Fibroblast of mammary gland (primary cell): Measurements from ENCODE around the gene UBL7.

Source experiments
- DNase-seq: peaks from one replicate; pipeline ENCODE4 v3.0.0-alpha.2; 2010; ENCODE audit warnings: low read depth
- H3K4me3 ChIP-seq: 2 replicates; pipeline ENCODE4 v1.5.1; 2011; ENCODE audit warnings: low read depth, mild to moderate bottlenecking, low read length, moderate library complexity; ENCODE audit not compliant: control insufficient read depth
- CTCF ChIP-seq: conservative IDR thresholded peaks from 2 replicates; pipeline ENCODE4 v1.5.1; 2011; ENCODE audit warnings: low read depth, low read length, inconsistent platforms; ENCODE audit not compliant: control insufficient read depth, insufficient read depth

UBL7 gene

DNA sequence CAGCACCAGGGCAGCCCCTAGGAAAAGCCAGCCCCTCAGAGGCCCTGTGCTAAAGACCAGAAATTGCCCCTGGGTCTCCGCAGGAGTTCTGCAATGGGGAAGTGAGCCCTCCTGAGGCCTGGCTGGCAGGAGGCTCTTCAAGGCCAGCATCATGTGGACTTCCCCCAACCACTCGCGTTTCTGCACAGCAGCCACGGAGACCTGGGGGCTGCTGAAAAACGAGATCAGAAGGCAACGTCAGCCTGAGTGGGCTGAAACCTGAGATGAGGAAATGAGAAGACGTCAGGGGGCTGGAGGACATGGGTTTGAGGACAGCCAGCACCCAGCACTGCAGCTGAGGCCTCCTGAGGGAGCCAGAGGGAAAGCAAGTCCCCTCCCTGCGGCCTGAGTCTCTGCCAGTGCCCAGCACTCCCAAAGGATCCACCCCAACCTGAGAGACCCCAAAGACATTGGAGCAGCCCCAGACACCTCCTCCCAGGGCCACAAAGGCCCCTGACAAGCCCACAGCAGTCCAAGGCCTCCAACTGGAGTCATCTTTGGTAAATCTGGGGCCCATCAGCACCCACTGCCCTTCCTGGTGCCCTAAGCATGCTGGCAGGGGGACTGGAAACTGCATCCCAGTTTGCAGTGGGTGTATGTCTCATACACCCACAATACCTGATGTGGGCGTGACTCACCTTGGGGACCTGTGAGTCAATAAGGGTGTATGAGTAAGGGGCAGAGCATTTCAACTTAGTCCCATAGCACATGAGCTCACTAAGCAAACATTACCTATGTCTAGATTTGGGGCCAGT lies 64.3 kb downstream of the UBL7 start:
- peak; percentile 88 for DNase-seq
- no peak overlapping the region for H3K4me3 ChIP-seq
- TF ChIP-seq CTCF = no peak

- no peak for DNase-seq
- no peak for TF ChIP-seq CTCF
- no peak overlapping the region for H3K4me3 ChIP-seq
Observed at GRCh38 chr15:74396146-74396438, 64.9 kb downstream of the UBL7 start.
